T-helper 1 cell treated with Interleukin-12 subunit alpha and Interleukin-12 subunit beta and Interleukin-4 antibody, amounts not matched to agents 30 ng/mL and 1 ng/mL, for 36 hours (primary cell): ENCODE results near the gene FXYD6. TPM values are rescaled to one million over a fixed set of nuclear protein-coding genes. Genes with fewer than 3 reads are reported as not detected.
"Not testable (repeated sequence)": the region's sequence is repeated elsewhere in the genome, so short reads cannot be mapped to it uniquely, and the experiment has no call there.

Source experiments
- intact Hi-C: fragments of 100-400 bp; cut with micrococcal nuclease; formaldehyde crosslinking; loops from one replicate; pipeline ENCODE4 v1.15.1; 2024
- total RNA-seq: library from RNA; stranded (reverse); gene quantifications from 2 replicates; pipeline ENCODE4 v1.2.3, GENCODE V29; 2022

FXYD6 gene
- total RNA-seq, 1 donor from 2014 or later = not detected

DNA sequence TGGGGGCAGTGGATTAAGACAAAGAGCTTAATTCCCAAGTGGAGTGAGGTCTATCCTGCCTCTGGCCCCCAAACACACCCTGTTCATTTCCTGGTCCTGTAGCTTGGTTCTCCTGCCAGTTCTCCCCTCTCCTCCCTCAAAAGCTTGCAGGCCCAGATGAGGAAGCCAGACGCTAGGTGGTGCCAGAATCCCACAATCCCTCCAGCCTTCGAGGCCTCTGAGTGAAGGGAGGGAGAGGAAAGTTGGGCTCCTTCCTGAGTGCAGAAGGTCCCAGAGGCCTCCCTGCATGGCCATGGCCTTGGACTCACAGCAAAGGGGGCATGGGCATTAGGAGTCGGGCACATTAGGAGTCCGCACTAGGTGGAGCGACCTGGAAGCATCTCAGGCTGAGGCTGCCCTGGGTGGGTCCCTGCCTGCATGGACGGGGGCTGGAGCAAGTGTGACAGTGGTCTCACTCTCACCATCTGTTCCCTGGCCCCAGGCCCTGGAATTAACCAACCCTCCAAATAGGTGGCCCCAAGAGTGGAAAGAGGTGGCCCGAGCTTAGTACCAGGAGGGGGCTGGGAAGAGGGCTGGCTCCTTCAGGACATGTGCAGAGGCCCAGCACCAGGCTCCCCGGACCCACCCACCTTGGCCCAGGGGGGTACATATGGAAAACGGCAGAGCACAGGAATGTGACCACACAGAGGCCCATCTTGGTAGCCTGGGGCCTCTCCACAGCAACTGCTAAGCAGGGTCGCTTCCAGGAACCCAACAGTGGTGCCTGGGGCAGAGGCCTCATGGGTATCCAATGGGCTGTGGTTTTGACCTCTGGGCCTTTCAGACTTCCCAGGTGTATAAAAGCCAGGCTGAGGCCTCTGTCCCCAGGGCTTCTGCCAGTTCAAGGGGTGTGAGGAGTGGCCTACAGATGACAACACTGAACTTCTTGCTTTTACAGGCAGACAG, 57.1 kb downstream of the FXYD6 start:
- intact Hi-C loops = loop anchor here (5.0 kb wide), 6 partner anchors 408 to 618 kb away; partner anchors contain the start of genes CD3D, CD3G, CEP164 and JAML

DNA sequence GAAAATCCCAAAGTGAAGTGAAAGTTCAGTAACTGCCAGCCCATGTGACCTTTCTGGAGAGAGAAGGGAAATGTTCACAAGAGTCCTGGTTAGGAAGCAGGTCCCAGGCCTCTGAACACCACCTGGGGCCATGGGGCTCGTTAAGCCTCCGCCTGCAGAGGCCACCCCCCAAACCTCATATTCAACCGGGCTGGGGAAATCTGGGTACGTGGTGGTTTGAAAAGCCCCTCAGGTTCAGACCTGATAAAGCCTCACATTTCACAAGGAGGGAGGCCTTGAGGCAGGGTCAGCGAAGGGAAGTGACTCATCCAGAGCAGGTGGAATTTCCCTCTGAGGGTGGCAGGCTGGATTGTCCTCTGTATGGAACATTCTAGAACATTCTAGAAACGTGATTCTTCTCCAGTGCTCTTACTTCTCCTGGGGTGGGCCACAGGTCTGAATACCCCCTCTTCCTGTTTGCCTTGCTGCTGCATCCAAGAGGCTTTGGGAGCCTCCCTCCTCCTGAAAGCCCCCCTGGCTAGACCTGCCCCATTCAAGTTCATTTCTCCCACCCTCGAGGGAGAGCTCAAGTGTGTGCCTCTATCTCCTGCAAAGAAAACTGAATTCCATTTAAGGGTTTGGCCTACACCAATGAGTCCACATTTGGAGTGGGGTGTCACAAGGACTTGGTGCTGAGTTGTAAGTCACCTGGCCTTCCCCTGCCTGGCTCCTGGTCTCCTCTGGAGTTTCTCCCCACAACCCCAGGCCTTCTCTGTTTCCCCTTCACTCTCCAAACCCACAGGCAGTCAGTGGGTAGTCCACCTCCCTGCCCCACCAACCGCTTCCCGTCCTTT, 58.2 kb downstream of the FXYD6 start:
- intact Hi-C loops = loop anchor here (1.0 to 5.0 kb wide), 8 partner anchors 132 to 619 kb away; partner anchors contain the start of genes CD3D, CD3G, CEP164 and JAML

DNA sequence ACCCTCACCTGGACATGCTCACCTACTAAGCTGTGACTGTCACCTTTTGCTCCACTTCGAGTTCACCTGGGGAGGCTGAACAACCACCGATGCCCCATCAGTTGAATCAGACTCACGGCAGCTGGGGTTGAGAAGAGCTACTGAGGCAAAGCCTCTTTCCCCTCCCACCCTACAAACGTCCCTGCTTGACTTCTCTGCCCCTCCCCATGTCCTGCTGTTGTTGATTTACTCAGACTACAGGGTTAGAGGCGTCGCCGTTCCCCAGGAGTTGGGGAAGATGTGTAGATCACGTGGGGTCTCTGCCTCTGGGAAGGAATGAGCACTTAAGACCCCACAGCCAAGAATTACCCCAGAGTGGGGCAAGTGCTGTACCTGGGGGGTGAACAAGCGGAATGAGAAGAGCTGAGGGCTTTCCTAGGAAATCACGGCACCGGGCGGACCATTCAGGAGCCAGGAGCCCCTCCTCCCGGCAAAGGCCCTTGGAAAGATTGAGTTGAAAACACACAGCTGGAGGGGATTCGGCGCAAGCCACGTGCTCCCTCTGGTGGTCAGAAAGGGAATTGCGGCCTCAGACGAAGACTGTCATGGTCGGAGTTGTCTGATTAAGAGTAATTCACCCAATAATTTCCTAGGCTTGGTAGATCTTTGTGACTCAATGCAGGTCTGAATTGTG, 59.0 kb downstream of the FXYD6 start:
- intact Hi-C loops = loop anchor here (1.0 to 5.0 kb wide), 9 partner anchors 10 to 620 kb away; partner anchors contain the start of genes CD3D, CD3G, CEP164 and JAML

DNA sequence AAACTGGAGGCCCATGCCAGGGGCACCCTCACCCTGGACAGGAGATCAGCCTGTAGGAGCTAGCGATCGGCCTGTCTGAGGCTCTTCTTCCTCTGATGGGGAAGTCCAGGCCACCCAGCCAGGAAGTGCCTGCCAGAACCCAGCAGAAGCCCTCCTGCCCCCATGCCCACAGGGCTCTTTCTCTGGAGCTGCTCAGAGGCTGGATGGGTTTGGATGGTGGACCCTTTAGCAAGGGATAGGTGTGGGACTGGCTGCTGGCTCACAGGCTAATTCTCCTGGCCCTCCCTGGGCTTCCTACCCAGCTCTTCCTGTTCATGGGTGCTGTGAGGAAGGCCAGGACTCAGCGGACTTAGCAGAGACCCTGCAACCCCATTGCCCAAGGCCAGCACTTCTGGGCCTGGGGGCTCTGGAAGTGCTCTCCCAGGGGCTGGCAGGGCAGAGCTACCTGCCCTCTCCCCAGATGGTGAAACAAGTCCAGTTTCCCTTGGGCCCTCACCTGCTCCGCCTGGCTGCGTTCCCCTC, 59.6 kb downstream of the FXYD6 start:
- intact Hi-C loops = loop anchor here (1.0 to 5.0 kb wide), 7 partner anchors 10 to 620 kb away; partner anchors contain the start of genes CD3D, CD3G, CEP164 and JAML

DNA sequence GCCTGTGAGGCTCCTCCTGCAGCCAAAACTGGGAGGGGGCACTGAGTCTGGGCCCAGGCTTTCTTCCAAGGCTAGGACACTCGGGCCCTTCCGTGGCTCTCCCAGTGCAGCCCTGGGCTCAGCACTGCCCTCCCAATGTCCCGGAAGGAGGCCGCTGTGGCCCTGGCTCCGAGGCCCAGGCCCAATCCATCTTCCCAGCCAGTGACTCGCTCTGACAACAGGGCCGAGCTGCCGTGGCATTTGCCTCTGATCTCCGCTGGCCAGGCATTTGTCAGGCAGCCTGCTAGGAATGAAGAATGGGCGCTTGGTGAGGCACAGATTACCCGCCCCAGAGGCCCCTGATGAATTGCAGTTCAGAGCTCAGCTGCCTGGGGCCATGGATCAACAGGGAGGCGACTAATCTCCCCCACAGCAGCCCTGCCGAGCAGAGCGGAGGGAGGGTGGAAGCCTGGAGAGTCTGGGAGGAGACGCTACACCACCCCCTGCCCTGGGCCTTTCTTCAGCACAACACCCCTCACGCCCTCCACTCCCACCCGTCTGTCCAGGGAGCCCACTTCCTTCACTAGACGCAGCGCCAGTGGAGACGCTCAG, 60.2 kb downstream of the FXYD6 start:
- intact Hi-C loops = loop anchor here (5.0 kb wide), 6 partner anchors 411 to 621 kb away; partner anchors contain the start of genes CD3D, CD3G, CEP164 and JAML

DNA sequence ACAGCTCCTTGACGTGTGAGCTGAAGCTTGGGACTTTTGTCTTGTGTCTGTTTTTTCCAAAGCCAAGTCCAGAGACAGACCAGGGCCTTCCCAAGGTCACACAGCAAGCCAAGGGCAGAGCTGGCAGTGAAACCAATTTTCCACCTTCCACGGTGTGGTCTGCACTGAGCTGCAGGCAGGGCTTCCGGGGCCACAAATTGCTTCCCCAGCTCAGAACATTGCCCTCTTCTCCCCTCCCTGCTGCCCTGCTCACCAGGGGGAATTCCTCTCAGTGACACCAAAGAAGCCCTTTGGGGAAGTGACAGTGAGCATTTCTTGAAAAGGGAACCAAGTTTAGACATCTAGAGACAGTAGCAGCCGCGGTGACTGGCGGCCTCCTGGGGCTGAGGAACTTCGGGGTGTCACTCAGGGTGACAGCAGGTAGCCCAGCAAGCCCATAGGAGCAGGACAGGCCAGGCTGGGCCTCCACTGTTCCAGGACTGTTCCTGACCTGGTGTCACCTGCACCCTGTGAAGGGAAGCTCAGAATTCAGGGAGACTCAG, 61.1 kb downstream of the FXYD6 start:
- intact Hi-C loops = loop anchor here (1.0 to 5.0 kb wide), 13 partner anchors 13 to 1215 kb away; partner anchors contain the start of genes CD3D, CD3G, CEP164 and IL10RA

DNA sequence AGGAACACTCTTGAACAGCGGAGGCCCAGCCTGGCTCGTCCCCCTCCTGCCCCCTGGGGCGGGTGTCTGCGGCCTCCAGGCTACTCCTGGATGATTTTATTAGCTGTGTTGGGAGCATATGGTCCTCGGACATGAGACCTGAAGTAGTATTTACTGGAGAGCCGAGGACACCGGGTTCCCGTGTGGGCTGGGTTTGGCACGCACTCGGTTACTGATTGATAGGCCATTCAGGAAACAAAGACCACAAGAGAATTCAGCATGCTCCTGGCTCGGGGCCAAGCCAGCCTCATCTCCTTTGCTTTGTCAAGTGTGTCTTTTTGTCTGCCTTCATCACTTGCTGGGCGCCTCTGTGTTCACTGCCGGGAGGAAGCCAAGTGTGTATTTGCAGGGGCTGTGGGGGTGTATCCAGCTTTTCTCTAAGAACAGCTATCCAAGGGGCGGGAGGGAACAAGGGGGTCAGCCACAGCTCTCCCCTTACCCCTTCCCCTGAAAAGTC, 61.6 kb downstream of the FXYD6 start:
- intact Hi-C loops = loop anchor here (1.0 to 5.0 kb wide), 13 partner anchors 13 to 1215 kb away; partner anchors contain the start of genes CD3D, CD3G, CEP164 and IL10RA

DNA sequence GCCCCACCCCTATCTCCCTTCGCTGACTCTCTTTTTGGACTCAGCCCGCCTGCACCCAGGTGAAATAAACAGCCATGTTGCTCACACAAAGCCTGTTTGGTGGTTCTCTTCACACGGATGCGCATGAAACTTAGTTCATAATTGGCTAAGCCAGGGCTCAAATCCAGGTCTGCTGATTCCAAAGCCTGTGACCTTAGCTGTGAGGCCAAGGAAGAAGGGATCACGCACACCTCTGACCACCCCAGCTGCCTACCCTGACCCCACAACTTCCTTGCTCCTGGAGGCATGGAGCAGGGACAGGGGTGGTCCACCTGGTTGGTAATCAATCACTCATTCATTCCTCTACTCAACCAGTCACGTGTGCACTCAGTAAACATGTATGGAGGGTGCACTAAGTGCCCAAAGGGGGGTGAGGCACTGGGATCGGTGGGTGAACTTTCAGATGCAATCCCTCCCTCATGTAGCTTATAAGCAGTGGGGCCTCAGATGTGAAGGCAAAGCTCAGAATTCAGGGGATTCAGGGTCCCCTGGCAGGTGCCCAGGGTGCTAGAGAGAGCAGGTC, 62.2 kb downstream of the FXYD6 start:
- intact Hi-C loops = loop anchor here (2.0 kb wide), 2 partner anchors 331 to 583 kb away; no protein-coding TSS in a partner anchor

DNA sequence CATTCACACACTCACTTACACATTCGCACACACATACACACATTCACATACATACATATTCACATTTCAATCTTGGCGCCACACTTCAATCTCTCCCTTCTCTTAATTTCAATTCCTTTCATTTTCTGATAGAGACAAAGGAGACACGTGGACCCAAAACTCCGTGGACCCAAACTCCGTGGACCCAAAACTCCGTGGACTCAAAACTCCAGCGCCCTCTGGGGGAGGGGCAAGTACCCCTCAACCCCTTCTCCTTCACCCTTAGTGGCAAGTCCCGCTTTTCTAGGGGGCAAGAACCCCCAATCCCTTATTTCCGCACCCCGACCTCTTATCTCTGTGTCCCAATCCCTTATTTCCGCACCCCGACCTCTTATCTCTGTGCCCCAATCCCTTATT, 66.4 kb downstream of the FXYD6 start:
- intact Hi-C loops = not testable (repeated sequence)

DNA sequence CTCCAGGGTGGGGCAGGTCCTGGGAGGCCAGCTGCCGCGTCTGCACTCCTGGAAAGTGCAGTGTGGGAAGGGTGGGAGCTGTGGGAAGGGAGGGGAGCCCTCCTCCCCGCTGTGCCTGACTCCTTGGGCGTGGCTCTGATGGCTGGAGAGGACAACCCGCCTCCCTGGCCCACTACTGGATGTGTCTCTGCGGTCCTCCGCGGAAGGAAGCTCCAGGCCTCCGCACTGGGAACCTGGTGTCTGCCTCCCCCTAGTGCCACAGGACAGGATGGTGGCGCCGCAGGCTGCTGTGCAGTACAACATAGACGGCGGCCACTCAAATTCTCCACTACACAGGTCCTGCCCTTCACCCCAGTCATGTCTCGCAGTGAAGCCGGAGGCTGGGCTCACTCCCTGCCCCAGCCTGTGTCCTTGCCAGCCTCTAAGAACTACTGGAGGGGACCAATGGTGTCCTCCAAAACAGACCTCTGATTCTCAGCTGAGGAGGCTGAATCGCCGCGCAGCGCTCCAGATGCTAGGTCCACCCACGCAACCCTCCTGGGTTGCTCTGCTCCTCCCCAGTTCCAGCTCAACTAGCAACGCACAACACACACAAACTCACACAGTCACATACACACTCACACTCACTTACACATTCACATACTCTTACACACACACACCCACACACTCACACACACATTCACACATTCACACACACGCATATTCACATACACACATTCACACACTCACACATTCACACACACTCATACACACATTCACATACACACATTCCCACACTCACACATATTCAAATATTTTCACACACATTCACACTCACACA, 67.0 kb downstream of the FXYD6 start:
- intact Hi-C loops = loop anchor here (5.0 kb wide), 1 partner anchor 803 kb away; no protein-coding TSS in a partner anchor

DNA sequence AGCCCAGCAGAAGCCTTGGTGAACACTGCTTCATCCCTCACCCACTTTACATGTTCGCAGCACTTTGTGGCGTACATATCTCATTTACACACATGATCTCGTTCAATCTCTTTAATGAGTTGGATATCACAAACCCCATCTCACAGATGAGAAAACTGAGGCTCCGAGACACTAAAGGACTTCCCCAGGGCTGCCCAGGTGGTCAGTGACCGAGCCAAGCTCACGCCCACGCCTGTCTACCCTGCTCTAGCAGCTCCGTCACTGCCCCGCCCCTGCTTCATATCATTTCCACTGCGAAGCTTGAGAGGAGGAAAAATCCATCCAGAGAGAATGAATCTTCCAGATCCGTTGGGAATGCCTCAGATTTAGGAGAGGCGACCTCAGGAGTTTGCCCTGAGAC, 67.7 kb downstream of the FXYD6 start:
- intact Hi-C loops = loop anchor here (5.0 kb wide), 1 partner anchor 804 kb away; no protein-coding TSS in a partner anchor

DNA sequence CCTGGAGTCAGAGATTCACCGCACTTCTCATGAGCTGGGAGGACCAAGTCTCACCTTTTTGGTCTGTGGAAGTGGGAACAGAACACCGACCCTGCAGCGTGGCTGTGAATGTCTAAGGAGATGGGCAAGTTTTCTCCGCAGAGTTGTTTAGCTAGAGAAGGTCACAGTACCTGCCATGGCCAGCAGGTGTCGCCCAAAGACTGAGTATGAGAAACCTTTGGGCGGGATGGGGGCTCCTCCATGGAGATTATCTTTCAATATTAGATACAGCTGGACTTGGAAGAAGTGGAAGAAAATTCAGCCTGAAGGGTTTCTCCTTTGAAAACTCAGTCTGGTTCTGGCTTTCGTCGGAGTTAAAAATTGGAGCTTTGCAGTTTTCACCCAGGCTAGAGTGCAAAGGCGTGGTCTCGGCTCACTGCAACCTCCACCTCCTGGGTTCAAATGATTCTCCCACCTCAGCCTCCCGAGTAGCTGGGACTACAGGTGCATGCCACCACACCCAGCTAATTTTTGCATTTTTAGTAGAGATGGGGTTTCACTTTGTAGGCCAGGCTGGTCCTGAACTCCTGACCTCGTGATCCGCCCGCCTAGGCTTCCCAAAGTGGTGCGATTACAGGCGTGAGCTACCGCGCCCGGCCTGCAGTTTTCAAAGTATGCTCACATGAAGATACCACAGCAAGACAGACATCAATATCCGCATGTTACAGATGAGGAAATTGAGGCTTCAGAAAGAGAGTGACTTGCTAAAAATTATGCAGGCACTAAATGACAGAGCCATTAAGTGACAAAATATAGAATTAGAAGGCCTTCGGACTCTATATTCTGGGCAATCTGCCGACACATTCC, 68.8 kb downstream of the FXYD6 start:
- intact Hi-C loops = loop anchor here (1.0 to 5.0 kb wide), 7 partner anchors 10 to 805 kb away; partner anchors contain the start of gene IL10RA

DNA sequence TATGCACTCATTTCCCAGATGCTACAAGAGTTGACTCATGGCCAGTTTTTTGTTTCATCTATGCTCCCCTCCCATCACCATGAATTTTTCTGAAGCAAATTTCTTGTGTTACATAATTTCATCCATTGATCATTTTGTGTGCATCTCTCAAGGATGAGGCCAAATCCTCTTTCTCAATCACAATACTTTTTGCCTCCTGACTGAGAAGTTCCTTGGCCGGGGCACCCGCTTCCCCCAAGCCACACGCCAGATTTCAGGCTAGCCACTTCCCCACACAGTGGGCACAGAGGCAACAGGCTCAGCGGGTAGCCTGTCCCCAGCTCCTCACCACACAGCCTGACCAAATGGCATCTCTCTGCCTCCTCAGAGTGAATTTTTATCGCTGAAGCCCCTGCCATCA, 69.6 kb downstream of the FXYD6 start:
- intact Hi-C loops = loop anchor here (1.0 to 5.0 kb wide), 7 partner anchors 10 to 805 kb away; partner anchors contain the start of gene IL10RA

DNA sequence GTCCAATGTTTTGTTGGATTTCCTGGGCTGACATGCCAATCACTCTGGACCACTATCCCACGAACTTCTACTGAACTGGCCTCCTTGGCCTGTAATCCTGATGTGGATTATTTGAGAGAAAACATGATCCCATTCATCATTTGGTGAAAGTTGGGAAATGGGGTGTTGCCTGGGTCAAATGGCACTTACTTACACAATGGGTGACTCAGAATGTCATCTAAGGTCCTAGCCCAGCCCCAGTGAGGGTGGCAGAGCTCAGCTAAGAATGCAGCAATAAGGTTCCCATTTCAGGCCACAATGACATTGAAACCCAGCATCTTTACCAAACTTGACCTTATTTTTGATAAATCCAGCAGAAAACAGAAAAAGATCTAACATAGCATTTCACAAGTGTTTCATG, 71.4 kb downstream of the FXYD6 start:
- intact Hi-C loops = loop anchor here (5.0 kb wide), 1 partner anchor 807 kb away; no protein-coding TSS in a partner anchor

DNA sequence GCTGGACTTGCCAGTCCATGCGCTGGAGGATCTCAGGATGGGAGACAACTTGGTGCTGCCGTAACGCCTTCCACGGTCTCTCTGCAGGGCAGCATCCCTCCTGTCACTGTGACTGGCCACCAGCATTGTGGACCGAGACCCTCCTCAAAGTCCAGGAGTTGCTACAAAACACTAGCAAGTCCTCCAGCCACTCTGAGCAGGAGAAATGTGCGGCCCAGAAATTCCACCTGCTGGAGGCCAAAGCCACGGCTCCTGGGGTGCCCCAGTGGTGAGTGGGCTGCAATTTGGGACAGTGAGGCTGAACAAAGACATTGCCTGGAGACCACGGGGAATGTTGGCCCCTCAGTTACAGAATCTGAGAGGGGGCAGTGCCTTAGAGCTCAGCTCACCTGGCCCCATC, 72.6 kb downstream of the FXYD6 start:
- intact Hi-C loops = no loop called here

DNA sequence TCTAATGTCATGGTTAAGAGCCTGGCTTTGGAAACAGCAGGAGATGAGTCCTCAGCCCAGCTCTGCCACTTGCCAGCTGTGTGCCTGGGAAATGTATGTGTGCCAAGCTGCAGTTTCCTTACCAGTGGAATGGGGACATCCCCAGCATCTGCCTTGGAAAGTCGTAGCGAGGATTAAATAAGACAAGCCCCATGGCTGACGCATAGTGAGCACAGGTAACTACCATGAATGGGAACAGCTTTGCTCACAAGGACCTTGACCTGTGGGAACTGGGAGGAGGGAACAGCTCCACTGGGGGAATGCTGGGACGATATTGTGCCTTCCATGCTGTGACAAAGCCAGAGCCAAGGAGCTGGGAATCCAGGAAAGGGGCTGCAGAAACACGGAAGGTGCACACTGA, 76.8 kb downstream of the FXYD6 start:
- intact Hi-C loops = no loop called here
